ENCODE data around the gene MICB. TPM values are rescaled to one million over a fixed set of nuclear protein-coding genes. Genes with fewer than 3 reads are reported as not detected.

The MICB gene
- total RNA-seq, 6 donors from 2014 or later = 4.9 to 14.4 (median 11.3) TPM

DNA sequence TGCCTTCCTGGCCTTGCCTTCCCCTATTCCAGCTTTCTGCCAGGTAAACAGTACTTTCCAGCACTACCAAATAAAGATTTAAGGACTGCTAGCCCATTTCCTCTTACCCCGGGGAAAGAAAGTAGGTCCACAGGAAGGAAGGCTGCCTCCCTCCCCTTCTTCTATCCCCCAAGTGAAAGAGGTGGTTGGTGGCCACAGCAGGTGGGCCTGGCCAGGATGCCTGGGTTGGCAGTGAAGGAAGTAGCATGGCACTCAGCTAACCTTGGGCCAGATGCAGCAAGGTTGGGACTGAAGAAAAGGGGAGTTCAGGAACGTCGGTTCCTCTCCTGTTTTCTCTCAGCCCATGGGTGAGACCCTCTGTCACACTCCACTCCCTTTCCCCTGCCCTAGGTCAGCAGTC, 58.4 kb downstream of the MICB start:
- Histone ChIP-seq H3K27ac (no peak overlapping the region), H3K9me3 (no peaks in the 10 kb centered on the region), H3K4me1 (peaks cover 36 to 40% (median 38%) of the 10 kb centered on the region in 4 donors), H3K4me3 (no peak overlapping the region), H3K36me3 (peaks cover 0 to 48% (median 22%) of the 10 kb centered on the region in 4 donors), H3K27me3 (no peaks in the 10 kb centered on the region)
- TF ChIP-seq EP300 (IDR thresholded peaks at IDR 0.05) (no peak), POLR2AphosphoS5 (IDR thresholded peaks at IDR 0.05) (no peak), POLR2A (IDR thresholded peaks at IDR 0.05) (no peak)
- TF ChIP-seq, protein P1, sequence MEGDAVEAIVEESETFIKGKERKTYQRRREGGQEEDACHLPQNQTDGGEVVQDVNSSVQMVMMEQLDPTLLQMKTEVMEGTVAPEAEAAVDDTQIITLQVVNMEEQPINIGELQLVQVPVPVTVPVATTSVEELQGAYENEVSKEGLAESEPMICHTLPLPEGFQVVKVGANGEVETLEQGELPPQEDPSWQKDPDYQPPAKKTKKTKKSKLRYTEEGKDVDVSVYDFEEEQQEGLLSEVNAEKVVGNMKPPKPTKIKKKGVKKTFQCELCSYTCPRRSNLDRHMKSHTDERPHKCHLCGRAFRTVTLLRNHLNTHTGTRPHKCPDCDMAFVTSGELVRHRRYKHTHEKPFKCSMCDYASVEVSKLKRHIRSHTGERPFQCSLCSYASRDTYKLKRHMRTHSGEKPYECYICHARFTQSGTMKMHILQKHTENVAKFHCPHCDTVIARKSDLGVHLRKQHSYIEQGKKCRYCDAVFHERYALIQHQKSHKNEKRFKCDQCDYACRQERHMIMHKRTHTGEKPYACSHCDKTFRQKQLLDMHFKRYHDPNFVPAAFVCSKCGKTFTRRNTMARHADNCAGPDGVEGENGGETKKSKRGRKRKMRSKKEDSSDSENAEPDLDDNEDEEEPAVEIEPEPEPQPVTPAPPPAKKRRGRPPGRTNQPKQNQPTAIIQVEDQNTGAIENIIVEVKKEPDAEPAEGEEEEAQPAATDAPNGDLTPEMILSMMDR (IDR thresholded peaks at IDR 0.05) = no peak
- ATAC-seq (ENCODE audit: low FRiP score in 2 of 2) (no peak), DNase-seq (no peak)
- 67 to 79% methylated on average over 3 of the region's 3 CpGs for WGBS, 2 donors

DNA sequence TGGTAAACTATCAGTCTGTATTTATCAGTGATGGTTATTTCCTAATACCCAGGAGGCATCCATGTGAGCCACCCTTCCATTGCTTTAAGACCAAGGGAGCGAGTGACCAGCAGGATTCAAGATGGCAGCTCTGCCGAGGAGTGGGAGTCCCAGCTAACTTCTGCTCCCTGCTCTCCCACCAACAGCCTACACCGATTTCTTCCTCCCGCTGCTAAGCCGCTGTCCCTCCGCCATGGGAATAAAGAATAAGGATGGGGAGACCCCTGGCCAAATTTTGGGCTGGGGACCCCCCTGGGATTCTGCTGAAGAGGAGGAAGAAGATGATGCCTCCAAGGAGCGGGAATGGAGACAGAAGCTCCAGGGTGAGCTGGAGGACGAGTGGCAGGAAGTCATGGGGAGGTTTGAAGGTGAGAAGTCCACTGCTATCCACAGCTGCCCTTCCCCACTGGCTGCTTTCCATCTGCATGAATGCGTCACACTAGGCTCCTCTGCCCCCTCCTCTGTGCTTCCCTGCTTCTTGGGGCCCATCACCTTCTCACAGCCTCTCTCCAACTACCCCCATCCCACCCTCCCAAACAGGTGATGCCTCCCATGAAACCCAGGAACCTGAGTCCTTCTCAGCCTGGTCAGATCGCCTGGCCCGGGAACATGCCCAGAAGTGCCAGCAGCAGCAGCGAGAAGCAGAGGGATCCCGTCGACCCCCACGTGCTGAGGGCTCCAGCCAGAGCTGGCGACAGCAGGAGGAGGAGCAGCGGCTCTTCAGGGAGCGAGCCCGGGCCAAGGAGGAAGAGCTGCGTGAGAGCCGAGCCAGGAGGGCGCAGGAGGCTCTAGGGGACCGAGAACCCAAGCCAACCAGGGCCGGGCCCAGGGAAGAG, 59.7 kb downstream of the MICB start:
- peaks cover 0 to 46% (median 20%) of the 10 kb centered on the region in 4 donors for H3K36me3 ChIP-seq
- TF ChIP-seq, protein P1 (IDR thresholded peaks at IDR 0.05) = no peak
- TF ChIP-seq EP300 (IDR thresholded peaks at IDR 0.05) (no peak), POLR2AphosphoS5 (IDR thresholded peaks at IDR 0.05) (no peak), POLR2A (IDR thresholded peaks at IDR 0.05) (no peak)
- H3K4me1 ChIP-seq = peaks cover 37 to 42% (median 39%) of the 10 kb centered on the region in 4 donors
- ATAC-seq (ENCODE audit: low FRiP score in 2 of 2) (no peak), DNase-seq (peak in 1 of 2 donors; percentile 51)
- no peak overlapping the region for H3K4me3 ChIP-seq
- H3K9me3 ChIP-seq = no peaks in the 10 kb centered on the region
- H3K27ac ChIP-seq = peak overlapping the region; percentile 80 to 90 (median 82)
- no peaks in the 10 kb centered on the region for H3K27me3 ChIP-seq
- WGBS, 2 donors = 70 to 78% methylated on average over 23 to 24 of the region's 24 CpGs

DNA sequence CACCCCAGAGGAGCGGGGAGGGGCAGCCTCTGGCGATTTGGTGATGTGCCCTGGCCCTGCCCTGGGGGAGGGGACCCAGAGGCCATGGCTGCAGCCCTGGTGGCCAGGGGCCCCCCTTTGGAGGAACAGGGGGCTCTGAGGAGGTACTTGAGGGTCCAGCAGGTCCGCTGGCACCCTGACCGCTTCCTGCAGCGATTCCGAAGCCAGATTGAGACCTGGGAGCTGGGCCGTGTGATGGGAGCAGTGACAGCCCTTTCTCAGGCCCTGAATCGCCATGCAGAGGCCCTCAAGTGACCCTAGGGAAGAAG, 60.3 kb downstream of the MICB start:
- 84 to 88% methylated on average over 7 to 8 of the region's 8 CpGs for WGBS, 2 donors
- TF ChIP-seq POLR2A (IDR thresholded peaks at IDR 0.05) (no peak), POLR2AphosphoS5 (IDR thresholded peaks at IDR 0.05) (no peak), EP300 (IDR thresholded peaks at IDR 0.05) (no peak)
- TF ChIP-seq, protein P1 (IDR thresholded peaks at IDR 0.05) = no peak

DNA sequence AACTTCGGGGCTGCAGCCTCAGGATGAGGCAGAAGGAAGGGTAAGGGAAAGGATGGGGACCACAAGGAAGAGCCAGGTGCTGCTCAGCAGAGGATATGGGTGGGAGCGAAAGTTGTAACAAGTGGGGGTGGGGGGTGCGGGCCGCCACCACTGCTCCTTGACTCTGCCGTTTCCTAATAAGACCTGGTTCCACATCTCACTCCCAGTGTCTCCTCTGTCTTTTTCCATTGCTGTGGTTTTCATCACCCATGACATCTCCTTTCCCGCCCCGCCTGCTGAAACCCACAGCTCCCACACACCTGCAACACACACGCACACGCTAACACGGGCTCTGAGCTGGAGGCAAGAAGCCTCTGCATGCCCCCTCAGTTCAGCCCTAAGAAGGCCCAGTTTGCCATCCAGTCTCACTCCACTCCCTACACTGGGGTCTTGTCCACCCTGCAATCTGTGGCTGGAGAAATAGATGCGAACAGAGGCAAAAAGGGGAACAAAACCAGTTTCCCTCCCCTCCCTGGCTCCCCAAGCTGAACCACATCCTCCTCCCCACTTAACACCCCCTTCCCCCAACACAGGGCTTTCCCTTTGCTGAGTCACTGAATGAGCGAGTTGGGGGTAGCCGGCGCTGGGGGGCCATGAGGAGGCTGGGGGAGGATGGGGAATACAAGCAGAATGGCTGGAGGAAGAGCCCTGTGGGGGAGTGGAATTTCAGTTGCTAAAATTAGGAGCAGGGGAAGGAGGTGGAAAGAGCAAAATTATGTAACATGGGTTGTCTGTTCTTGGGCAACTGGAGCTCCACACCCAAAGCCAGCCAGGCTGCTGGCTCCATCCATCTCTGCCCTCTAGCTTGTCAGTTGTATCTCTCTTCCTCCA, 60.9 kb downstream of the MICB start:
- H3K27ac ChIP-seq = peak overlapping the region; percentile 80 to 90 (median 82)
- 60 to 74% methylated on average over 14 of the region's 14 CpGs for WGBS, 2 donors
- H3K4me3 ChIP-seq = peak overlapping the region in 2 of 4 donors; percentile 8 to 11
- TF ChIP-seq POLR2A (IDR thresholded peaks at IDR 0.05) (no peak), EP300 (IDR thresholded peaks at IDR 0.05) (no peak), POLR2AphosphoS5 (IDR thresholded peaks at IDR 0.05) (no peak)
- TF ChIP-seq, protein P1 (IDR thresholded peaks at IDR 0.05) = no peak
- peaks cover 0 to 37% (median 18%) of the 10 kb centered on the region in 4 donors for H3K36me3 ChIP-seq
- ATAC-seq (ENCODE audit: low FRiP score in 2 of 2) (peak; percentile 77 to 84), DNase-seq (peak in 1 of 2 donors; percentile 62)
- H3K27me3 ChIP-seq = no peaks in the 10 kb centered on the region
- no peaks in the 10 kb centered on the region for H3K9me3 ChIP-seq
- peaks cover 37 to 42% (median 39%) of the 10 kb centered on the region in 4 donors for H3K4me1 ChIP-seq

More for the DNA sequence above, 60.3 kb downstream of the MICB start:
- H3K9me3 ChIP-seq = no peaks in the 10 kb centered on the region
- peaks cover 37 to 42% (median 39%) of the 10 kb centered on the region in 4 donors for H3K4me1 ChIP-seq
- H3K27ac ChIP-seq = peak overlapping the region; percentile 80 to 90 (median 82)
- H3K27me3 ChIP-seq = no peaks in the 10 kb centered on the region
- no peak for DNase-seq
- ATAC-seq (ENCODE audit: low FRiP score in 2 of 2) = peak in 1 of 2 donors; percentile 34
- peak overlapping the region in 2 of 4 donors; percentile 8 to 11 for H3K4me3 ChIP-seq
- H3K36me3 ChIP-seq = peaks cover 0 to 43% (median 20%) of the 10 kb centered on the region in 4 donors
